8988T (cell line): ENCODE data around the gene FAM20B.
"Not testable (repeated sequence)": the region's sequence is repeated elsewhere in the genome, so short reads cannot be mapped to it uniquely, and the experiment has no call there.

Source experiments
- DNase-seq: peaks from one replicate; pipeline ENCODE4 v3.0.0; 2011

FAM20B gene

GRCh38 chr1:179025975-179026812 is 500 bp downstream of the FAM20B start:
- peak; percentile 85 for DNase-seq

GRCh38 chr1:179026813-179027669 is 1.3 kb downstream of the FAM20B start:
- DNase-seq: no peak

GRCh38 chr1:179029321-179029759 is 3.6 kb downstream of the FAM20B start:
- no peak for DNase-seq

GRCh38 chr1:179030130-179030529 is 4.4 kb downstream of the FAM20B start:
- no peak for DNase-seq

GRCh38 chr1:179030683-179031082 is 5.0 kb downstream of the FAM20B start:
- no peak for DNase-seq

GRCh38 chr1:179031284-179031683 is 5.6 kb downstream of the FAM20B start:
- DNase-seq: no peak

- no peak for DNase-seq
Measured at GRCh38 chr1:179031855-179032513, 6.3 kb downstream of the FAM20B start.

- DNase-seq: no peak
Measured at GRCh38 chr1:179034720-179035119, 9.0 kb downstream of the FAM20B start.

- DNase-seq: no peak
Measured at GRCh38 chr1:179036844-179037465, 11.3 kb downstream of the FAM20B start.

- DNase-seq: no peak
Measured at GRCh38 chr1:179038528-179039281, 13.0 kb downstream of the FAM20B start.

- DNase-seq: not testable (repeated sequence)
Measured at GRCh38 chr1:179039502-179040174, 13.9 kb downstream of the FAM20B start.

GRCh38 chr1:179040175-179040551 is 14.5 kb downstream of the FAM20B start:
- DNase-seq: not testable (repeated sequence)

GRCh38 chr1:179042087-179042486 is 16.4 kb downstream of the FAM20B start:
- no peak for DNase-seq

GRCh38 chr1:179042700-179043099 is 17.0 kb downstream of the FAM20B start:
- DNase-seq: no peak

- no peak for DNase-seq
Measured at GRCh38 chr1:179043266-179043665, 17.6 kb downstream of the FAM20B start.

- no peak for DNase-seq
Measured at GRCh38 chr1:179043907-179044306, 18.2 kb downstream of the FAM20B start.

GRCh38 chr1:179046808-179047635 is 21.3 kb downstream of the FAM20B start:
- DNase-seq: no peak

GRCh38 chr1:179047636-179047997 is 21.9 kb downstream of the FAM20B start:
- DNase-seq: no peak

- DNase-seq: no peak
Measured at GRCh38 chr1:179048339-179049124, 22.8 kb downstream of the FAM20B start.

GRCh38 chr1:179052776-179053175 is 27.1 kb downstream of the FAM20B start:
- no peak for DNase-seq
